Measurements from ENCODE around the gene DUOXA2. TPM values are rescaled to one million over a fixed set of nuclear protein-coding genes. Genes with fewer than 3 reads are reported as not detected.
"Not testable (repeated sequence)": the region's sequence is repeated elsewhere in the genome, so short reads cannot be mapped to it uniquely, and the experiment has no call there.

The DUOXA2 gene
- not detected in 2 replicates for total RNA-seq (2014; rRNA removed; shearing (Covaris generic))

- Histone ChIP-seq H3K36me3 (no peaks in the 10 kb centered on the region), H3K4me1 (replicated peaks) (no peaks in the 10 kb centered on the region), H3K4me3 (no peak within 1 kb of the TSS), H3K9me3 (replicated peaks) (no peaks in the 10 kb centered on the region), H3K27me3 (replicated peaks) (peaks cover 52% of the 10 kb centered on the region), H3K27ac (no peak within 1 kb of the TSS)
- no peak for DNase-seq (ENCODE audit: low read depth in 1 of 2, low spot score in 2 of 2)
These were observed at the start of gene DUOXA2, which contains the start of gene DUOX2 for GRCh38 chr15:45114076-45114750. DUOXA2 (plus strand) TSS chr15:45114326; CDS start chr15:45114606, 280 bp downstream. DUOX2 (minus strand) TSS chr15:45114172; CDS start chr15:45113411, 761 bp downstream.

GRCh38 chr15:45064386-45064785, 49.7 kb upstream of the DUOXA2 start:
- Histone ChIP-seq H3K4me1 (replicated peaks) (peaks cover 4% of the 10 kb centered on the region; the same call in 1 of the 2 replicates), H3K36me3 (no peaks in the 10 kb centered on the region), H3K27ac (no peak overlapping the region), H3K9me3 (replicated peaks) (no peaks in the 10 kb centered on the region), H3K4me3 (no peak overlapping the region), H3K27me3 (replicated peaks) (no peaks in the 10 kb centered on the region)
- no peak for DNase-seq (ENCODE audit: low read depth in 1 of 2, low spot score in 2 of 2)

- DNase-seq (ENCODE audit: low read depth in 1 of 2, low spot score in 2 of 2) = not testable (repeated sequence)
These were observed 44.2 kb upstream of the DUOXA2 start for GRCh38 chr15:45069942-45070360.

GRCh38 chr15:45073602-45074001, 40.5 kb upstream of the DUOXA2 start:
- not testable (repeated sequence) for DNase-seq (ENCODE audit: low read depth in 1 of 2, low spot score in 2 of 2); H3K4me1 ChIP-seq (replicated peaks); H3K36me3 ChIP-seq; H3K9me3 ChIP-seq (replicated peaks); H3K4me3 ChIP-seq; H3K27ac ChIP-seq; H3K27me3 ChIP-seq (replicated peaks)

More at GRCh38 chr15:45069942-45070360, 44.2 kb upstream of the DUOXA2 start:
- not testable (repeated sequence) for H3K36me3 ChIP-seq; H3K27ac ChIP-seq; H3K27me3 ChIP-seq (replicated peaks); H3K4me1 ChIP-seq (replicated peaks); H3K4me3 ChIP-seq; H3K9me3 ChIP-seq (replicated peaks)

- H3K27ac ChIP-seq; DNase-seq (ENCODE audit: low read depth in 1 of 2, low spot score in 2 of 2); H3K36me3 ChIP-seq; H3K9me3 ChIP-seq (replicated peaks); H3K4me3 ChIP-seq; H3K4me1 ChIP-seq (replicated peaks); H3K27me3 ChIP-seq (replicated peaks): not testable (repeated sequence)
These were observed 38.4 kb upstream of the DUOXA2 start for GRCh38 chr15:45075440-45076320.

- not testable (repeated sequence) for H3K36me3 ChIP-seq; H3K4me3 ChIP-seq; H3K9me3 ChIP-seq (replicated peaks); H3K27me3 ChIP-seq (replicated peaks); H3K4me1 ChIP-seq (replicated peaks); DNase-seq (ENCODE audit: low read depth in 1 of 2, low spot score in 2 of 2); H3K27ac ChIP-seq
These were observed 36.7 kb upstream of the DUOXA2 start for GRCh38 chr15:45077391-45077790.

- H3K36me3 ChIP-seq; DNase-seq (ENCODE audit: low read depth in 1 of 2, low spot score in 2 of 2); H3K27me3 ChIP-seq (replicated peaks); H3K4me1 ChIP-seq (replicated peaks); H3K9me3 ChIP-seq (replicated peaks); H3K27ac ChIP-seq; H3K4me3 ChIP-seq: not testable (repeated sequence)
These were observed 34.9 kb upstream of the DUOXA2 start for GRCh38 chr15:45079201-45079600.

- H3K4me1 ChIP-seq (replicated peaks); DNase-seq (ENCODE audit: low read depth in 1 of 2, low spot score in 2 of 2); H3K9me3 ChIP-seq (replicated peaks); H3K4me3 ChIP-seq; H3K36me3 ChIP-seq; H3K27ac ChIP-seq; H3K27me3 ChIP-seq (replicated peaks): not testable (repeated sequence)
These were observed 34.4 kb upstream of the DUOXA2 start for GRCh38 chr15:45079628-45080246.

- H3K4me1 ChIP-seq (replicated peaks) = not testable (repeated sequence)
These were observed 33.5 kb upstream of the DUOXA2 start for GRCh38 chr15:45080593-45080992.

GRCh38 chr15:45082412-45082811, 31.7 kb upstream of the DUOXA2 start:
- H3K4me1 ChIP-seq (replicated peaks); DNase-seq (ENCODE audit: low read depth in 1 of 2, low spot score in 2 of 2); H3K27me3 ChIP-seq (replicated peaks); H3K9me3 ChIP-seq (replicated peaks); H3K36me3 ChIP-seq; H3K4me3 ChIP-seq; H3K27ac ChIP-seq: not testable (repeated sequence)

More at GRCh38 chr15:45080593-45080992, 33.5 kb upstream of the DUOXA2 start:
- not testable (repeated sequence) for H3K27ac ChIP-seq; H3K27me3 ChIP-seq (replicated peaks); H3K4me3 ChIP-seq; DNase-seq (ENCODE audit: low read depth in 1 of 2, low spot score in 2 of 2); H3K9me3 ChIP-seq (replicated peaks); H3K36me3 ChIP-seq

GRCh38 chr15:45083223-45083622, 30.9 kb upstream of the DUOXA2 start:
- no peak overlapping the region for H3K4me3 ChIP-seq
- no peaks in the 10 kb centered on the region for H3K9me3 ChIP-seq (replicated peaks)
- H3K27ac ChIP-seq = no peak overlapping the region
- no peaks in the 10 kb centered on the region for H3K36me3 ChIP-seq
- DNase-seq (ENCODE audit: low read depth in 1 of 2, low spot score in 2 of 2) = no peak
- no peaks in the 10 kb centered on the region for H3K4me1 ChIP-seq (replicated peaks)
- H3K27me3 ChIP-seq (replicated peaks) = no peaks in the 10 kb centered on the region; the same call in 1 of the 2 replicates

- no peaks in the 10 kb centered on the region; the same call in 1 of the 2 replicates for H3K27me3 ChIP-seq (replicated peaks)
- no peaks in the 10 kb centered on the region for H3K4me1 ChIP-seq (replicated peaks)
- H3K27ac ChIP-seq = no peak overlapping the region
- no peaks in the 10 kb centered on the region for H3K9me3 ChIP-seq (replicated peaks)
- H3K36me3 ChIP-seq = no peaks in the 10 kb centered on the region
- no peak overlapping the region for H3K4me3 ChIP-seq
- DNase-seq (ENCODE audit: low read depth in 1 of 2, low spot score in 2 of 2) = no peak
These were observed 30.0 kb upstream of the DUOXA2 start for GRCh38 chr15:45084163-45084562.

GRCh38 chr15:45087513-45087912, 26.6 kb upstream of the DUOXA2 start:
- no peaks in the 10 kb centered on the region for H3K4me1 ChIP-seq (replicated peaks)
- H3K4me3 ChIP-seq = no peak overlapping the region
- peaks cover 8% of the 10 kb centered on the region; the same call in 1 of the 2 replicates for H3K27me3 ChIP-seq (replicated peaks)
- no peak for DNase-seq (ENCODE audit: low read depth in 1 of 2, low spot score in 2 of 2)
- no peak overlapping the region for H3K27ac ChIP-seq
- no peaks in the 10 kb centered on the region for H3K9me3 ChIP-seq (replicated peaks)
- H3K36me3 ChIP-seq = no peaks in the 10 kb centered on the region

Measured in SJSA1 (cell line).